ENCODE measurements around the gene FAM216B. TPM values are rescaled to one million over a fixed set of nuclear protein-coding genes. Genes with fewer than 3 reads are reported as not detected.

The FAM216B gene
- total RNA-seq (2014; rRNA removed; shearing (Covaris generic)) (not detected in 2 replicates), total RNA-seq (2022) (not detected in 2 replicates), Bru-seq, nascent RNA (not detected), BruChase-seq, experiment 1, labeled RNA remaining after a 6-hour chase (not detected), BruChase-seq, experiment 2, labeled RNA remaining after a 2-hour chase (not detected)
- long read RNA-seq: 0 reads

DNA sequence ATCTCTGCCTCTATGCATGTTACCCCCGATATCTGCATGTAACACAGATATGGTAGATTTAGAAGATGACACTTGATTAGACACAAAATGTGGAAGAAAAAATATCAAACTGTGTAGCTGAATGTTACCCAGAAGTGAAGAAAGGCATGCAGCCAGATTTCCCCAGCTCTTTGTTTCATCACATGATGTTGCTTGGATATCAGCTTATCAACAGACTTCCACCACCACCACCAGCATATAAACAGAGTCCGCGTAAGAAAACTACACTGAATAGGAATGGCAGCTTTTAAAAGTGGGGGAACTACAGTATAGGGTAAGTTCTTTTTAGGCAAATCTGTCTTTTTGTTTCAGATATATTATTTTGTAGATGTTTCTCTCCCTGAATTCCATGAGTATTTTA, at the start of gene FAM216B:
Gene FAM216B (plus strand): TSS at position 233 of the 400 bp plus-strand sequence. CDS start 2,484 bp downstream, outside the sequence.
- H3K9me3 ChIP-seq (ENCODE audit: low read length): no peaks in the 10 kb centered on the region
- H3K4me1 ChIP-seq (ENCODE audit: insufficient read depth, low read length, poor library complexity, severe bottlenecking): no peaks in the 10 kb centered on the region
- H3K27ac ChIP-seq (ENCODE audit: low read depth, low read length, poor library complexity, severe bottlenecking): no peak within 1 kb of the TSS
- no peak within 1 kb of the TSS for H2AFZ ChIP-seq (ENCODE audit: low read length)
- TF ChIP-seq EZH2phosphoT487 (IDR thresholded peaks at IDR 0.05; ENCODE audit: borderline replicate concordance, low read depth, low read length): no peak
- TF ChIP-seq, protein P1, sequence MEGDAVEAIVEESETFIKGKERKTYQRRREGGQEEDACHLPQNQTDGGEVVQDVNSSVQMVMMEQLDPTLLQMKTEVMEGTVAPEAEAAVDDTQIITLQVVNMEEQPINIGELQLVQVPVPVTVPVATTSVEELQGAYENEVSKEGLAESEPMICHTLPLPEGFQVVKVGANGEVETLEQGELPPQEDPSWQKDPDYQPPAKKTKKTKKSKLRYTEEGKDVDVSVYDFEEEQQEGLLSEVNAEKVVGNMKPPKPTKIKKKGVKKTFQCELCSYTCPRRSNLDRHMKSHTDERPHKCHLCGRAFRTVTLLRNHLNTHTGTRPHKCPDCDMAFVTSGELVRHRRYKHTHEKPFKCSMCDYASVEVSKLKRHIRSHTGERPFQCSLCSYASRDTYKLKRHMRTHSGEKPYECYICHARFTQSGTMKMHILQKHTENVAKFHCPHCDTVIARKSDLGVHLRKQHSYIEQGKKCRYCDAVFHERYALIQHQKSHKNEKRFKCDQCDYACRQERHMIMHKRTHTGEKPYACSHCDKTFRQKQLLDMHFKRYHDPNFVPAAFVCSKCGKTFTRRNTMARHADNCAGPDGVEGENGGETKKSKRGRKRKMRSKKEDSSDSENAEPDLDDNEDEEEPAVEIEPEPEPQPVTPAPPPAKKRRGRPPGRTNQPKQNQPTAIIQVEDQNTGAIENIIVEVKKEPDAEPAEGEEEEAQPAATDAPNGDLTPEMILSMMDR (conservative IDR thresholded peaks at IDR 0.05; ENCODE audit: low read length): no peak
- no peak within 1 kb of the TSS for H3K4me3 ChIP-seq (ENCODE audit: low read depth, low read length, poor library complexity, severe bottlenecking)
- intact Hi-C loops (cut with micrococcal nuclease; ENCODE audit: unreplicated experiment): no loop called here
- H3K36me3 ChIP-seq (ENCODE audit: insufficient read depth, low read length): no peaks in the 10 kb centered on the region
- no peaks in the 10 kb centered on the region for H3K9me2 ChIP-seq (ENCODE audit: insufficient read depth, low read length)
- no peak within 1 kb of the TSS for H3K4me2 ChIP-seq (ENCODE audit: low read length)
- POLR2A ChIA-PET: no interaction called here
- no peaks in the 10 kb centered on the region for H4K20me1 ChIP-seq (ENCODE audit: insufficient read depth, low read length)
- no peak for DNase-seq (ENCODE audit: low spot score)
- CTCF ChIA-PET (ENCODE audit: unreplicated experiment): no interaction called here
- no peaks in the 10 kb centered on the region for H3K79me2 ChIP-seq (ENCODE audit: insufficient read depth, low read depth, low read length)
- no TSS peak for BruUV-seq (replicated peaks)

DNA sequence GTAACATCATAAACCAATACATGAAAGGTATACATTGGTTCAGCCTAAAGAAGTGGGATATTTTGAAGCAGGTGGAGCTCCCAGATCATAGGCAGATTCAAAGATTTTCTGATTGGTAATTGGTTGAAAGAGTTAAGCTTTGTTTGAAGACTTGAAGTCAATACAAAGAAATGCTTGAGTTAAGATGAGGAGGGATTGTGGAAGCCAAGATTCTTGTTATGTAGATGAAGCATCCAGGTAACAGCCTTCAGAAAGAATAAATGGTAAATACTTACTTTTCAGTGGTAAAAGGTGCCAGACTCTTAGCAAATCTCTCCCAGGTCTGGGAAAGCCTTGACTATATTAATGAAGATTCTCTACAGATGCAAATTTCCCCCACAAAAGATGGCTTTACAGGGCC, 49.3 kb upstream of the FAM216B start:
- CTCF ChIA-PET (ENCODE audit: unreplicated experiment): no interaction called here
- no peaks in the 10 kb centered on the region for H3K36me3 ChIP-seq (ENCODE audit: insufficient read depth, low read length)
- no peak overlapping the region for H3K4me2 ChIP-seq (ENCODE audit: low read length)
- TF ChIP-seq EZH2phosphoT487 (IDR thresholded peaks at IDR 0.05; ENCODE audit: borderline replicate concordance, low read depth, low read length): no peak
- TF ChIP-seq, protein P1 (conservative IDR thresholded peaks at IDR 0.05; ENCODE audit: low read length): no peak
- H3K27ac ChIP-seq (ENCODE audit: low read depth, low read length, poor library complexity, severe bottlenecking): no peak overlapping the region
- no peak for DNase-seq (ENCODE audit: low spot score)
- intact Hi-C loops (cut with micrococcal nuclease; ENCODE audit: unreplicated experiment): no loop called here
- H3K4me3 ChIP-seq (ENCODE audit: low read depth, low read length, poor library complexity, severe bottlenecking): no peak overlapping the region
- BruUV-seq (replicated peaks): no TSS peak
- no peaks in the 10 kb centered on the region for H3K9me2 ChIP-seq (ENCODE audit: insufficient read depth, low read length)
- no peaks in the 10 kb centered on the region for H4K20me1 ChIP-seq (ENCODE audit: insufficient read depth, low read length)
- no peak overlapping the region for H2AFZ ChIP-seq (ENCODE audit: low read length)
- no peaks in the 10 kb centered on the region for H3K4me1 ChIP-seq (ENCODE audit: insufficient read depth, low read length, poor library complexity, severe bottlenecking)
- POLR2A ChIA-PET: no interaction called here
- H3K79me2 ChIP-seq (ENCODE audit: insufficient read depth, low read depth, low read length): no peaks in the 10 kb centered on the region
- H3K9me3 ChIP-seq (ENCODE audit: low read length): no peaks in the 10 kb centered on the region

DNA sequence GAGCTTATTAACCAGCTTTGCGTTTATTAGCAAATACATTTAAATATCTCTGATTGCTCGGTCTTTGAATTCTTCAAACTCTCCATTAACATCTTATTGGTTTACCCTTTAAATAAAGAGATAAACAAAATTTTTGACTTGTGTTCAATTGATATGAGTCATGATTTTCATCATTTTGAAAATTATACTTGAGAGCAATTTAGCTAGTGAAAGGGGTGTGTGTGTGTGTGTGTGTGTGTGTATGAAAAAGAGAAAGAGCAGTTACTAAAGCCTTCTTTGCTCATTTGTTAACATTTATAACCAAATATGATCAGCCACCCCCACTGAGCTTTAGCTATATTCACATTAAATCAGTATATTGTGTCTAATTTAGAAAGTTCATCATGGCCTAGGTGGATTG, 48.3 kb upstream of the FAM216B start:
- H3K4me3 ChIP-seq (ENCODE audit: low read depth, low read length, poor library complexity, severe bottlenecking): no peak overlapping the region
- DNase-seq (ENCODE audit: low spot score): no peak
- no peaks in the 10 kb centered on the region for H3K36me3 ChIP-seq (ENCODE audit: insufficient read depth, low read length)
- intact Hi-C loops (cut with micrococcal nuclease; ENCODE audit: unreplicated experiment): no loop called here
- no peaks in the 10 kb centered on the region for H3K9me2 ChIP-seq (ENCODE audit: insufficient read depth, low read length)
- POLR2A ChIA-PET: interaction anchor here (0.6 kb wide), 1 partner anchor 67 kb away, joined by 4 read pairs; no protein-coding TSS in a partner anchor
- H3K4me1 ChIP-seq (ENCODE audit: insufficient read depth, low read length, poor library complexity, severe bottlenecking): no peaks in the 10 kb centered on the region
- no TSS peak for BruUV-seq (replicated peaks)
- TF ChIP-seq EZH2phosphoT487 (IDR thresholded peaks at IDR 0.05; ENCODE audit: borderline replicate concordance, low read depth, low read length): no peak
- TF ChIP-seq, protein P1 (conservative IDR thresholded peaks at IDR 0.05; ENCODE audit: low read length): no peak
- no peaks in the 10 kb centered on the region for H4K20me1 ChIP-seq (ENCODE audit: insufficient read depth, low read length)
- no peaks in the 10 kb centered on the region for H3K9me3 ChIP-seq (ENCODE audit: low read length)
- no peak overlapping the region for H3K4me2 ChIP-seq (ENCODE audit: low read length)
- H3K79me2 ChIP-seq (ENCODE audit: insufficient read depth, low read depth, low read length): no peaks in the 10 kb centered on the region
- no peak overlapping the region for H2AFZ ChIP-seq (ENCODE audit: low read length)
- CTCF ChIA-PET (ENCODE audit: unreplicated experiment): no interaction called here
- no peak overlapping the region for H3K27ac ChIP-seq (ENCODE audit: low read depth, low read length, poor library complexity, severe bottlenecking)
